Measurements from ENCODE around the gene SLC2A6. TPM values are rescaled to one million over a fixed set of nuclear protein-coding genes. Genes with fewer than 3 reads are reported as not detected.
A peak's percentile ranks its signal among the peaks of the same experiment; 100 is the strongest.

Gene SLC2A6
- total and polyA plus RNA-seq, 10 of the 15 experiments (the other 5 are each of a cell fraction or from before 2014, with no cell fraction given) = 1.1 to 37.9 (median 18.3) TPM

GRCh38 chr9:133421615-133422542 is 57.0 kb downstream of the SLC2A6 start, which contains the start of gene ADAMTS13 (continued):
- TF ChIP-seq ETV6 (conservative IDR thresholded peaks at IDR 0.05 in 1 of 2, IDR thresholded peaks at IDR 0.05 in 1 of 2; ENCODE audit: borderline replicate concordance in 1 of 2, low read depth in 1 of 2) (no peak), KAT2A (conservative IDR thresholded peaks at IDR 0.05; ENCODE audit: control insufficient read depth, low read depth, low read length) (no peak), ASH2L (IDR thresholded peaks at IDR 0.05; ENCODE audit: borderline replicate concordance, low read depth) (no peak), CREM (IDR thresholded peaks at IDR 0.05; ENCODE audit: low read depth) (peak; percentile 73; the same call in 1 of the 2 replicates), RELA (IDR thresholded peaks at IDR 0.05; ENCODE audit: borderline replicate concordance, partially characterized antibody) (peak; percentile 95), MYB (IDR thresholded peaks at IDR 0.05; ENCODE audit: borderline replicate concordance, low read depth, low read length) (0 out of 2 replicates have a peak, but pooled peaks have one; percentile 60), RBBP5 (conservative IDR thresholded peaks at IDR 0.05) (no peak), RAD51 (IDR thresholded peaks at IDR 0.05) (no peak), SKIL (IDR thresholded peaks at IDR 0.05; ENCODE audit: low read depth, poor library complexity, severe bottlenecking) (peak; percentile 46), SIX5 (IDR thresholded peaks at IDR 0.05; ENCODE audit: low read depth, low read length, severe bottlenecking) (no peak), MAX (IDR thresholded peaks at IDR 0.05; ENCODE audit: low read depth, low read length) (no peak; the same call in 1 of the 2 replicates), RUNX3 (IDR thresholded peaks at IDR 0.05; ENCODE audit: low read length) (peak; percentile 82), MYC (IDR thresholded peaks at IDR 0.05; ENCODE audit: insufficient read depth, insufficient read length, insufficient replicate concordance, low read length, severe bottlenecking) (no peak), ZNF687 (IDR thresholded peaks at IDR 0.05) (peak; percentile 78)
- TF ChIP-seq, protein P1, sequence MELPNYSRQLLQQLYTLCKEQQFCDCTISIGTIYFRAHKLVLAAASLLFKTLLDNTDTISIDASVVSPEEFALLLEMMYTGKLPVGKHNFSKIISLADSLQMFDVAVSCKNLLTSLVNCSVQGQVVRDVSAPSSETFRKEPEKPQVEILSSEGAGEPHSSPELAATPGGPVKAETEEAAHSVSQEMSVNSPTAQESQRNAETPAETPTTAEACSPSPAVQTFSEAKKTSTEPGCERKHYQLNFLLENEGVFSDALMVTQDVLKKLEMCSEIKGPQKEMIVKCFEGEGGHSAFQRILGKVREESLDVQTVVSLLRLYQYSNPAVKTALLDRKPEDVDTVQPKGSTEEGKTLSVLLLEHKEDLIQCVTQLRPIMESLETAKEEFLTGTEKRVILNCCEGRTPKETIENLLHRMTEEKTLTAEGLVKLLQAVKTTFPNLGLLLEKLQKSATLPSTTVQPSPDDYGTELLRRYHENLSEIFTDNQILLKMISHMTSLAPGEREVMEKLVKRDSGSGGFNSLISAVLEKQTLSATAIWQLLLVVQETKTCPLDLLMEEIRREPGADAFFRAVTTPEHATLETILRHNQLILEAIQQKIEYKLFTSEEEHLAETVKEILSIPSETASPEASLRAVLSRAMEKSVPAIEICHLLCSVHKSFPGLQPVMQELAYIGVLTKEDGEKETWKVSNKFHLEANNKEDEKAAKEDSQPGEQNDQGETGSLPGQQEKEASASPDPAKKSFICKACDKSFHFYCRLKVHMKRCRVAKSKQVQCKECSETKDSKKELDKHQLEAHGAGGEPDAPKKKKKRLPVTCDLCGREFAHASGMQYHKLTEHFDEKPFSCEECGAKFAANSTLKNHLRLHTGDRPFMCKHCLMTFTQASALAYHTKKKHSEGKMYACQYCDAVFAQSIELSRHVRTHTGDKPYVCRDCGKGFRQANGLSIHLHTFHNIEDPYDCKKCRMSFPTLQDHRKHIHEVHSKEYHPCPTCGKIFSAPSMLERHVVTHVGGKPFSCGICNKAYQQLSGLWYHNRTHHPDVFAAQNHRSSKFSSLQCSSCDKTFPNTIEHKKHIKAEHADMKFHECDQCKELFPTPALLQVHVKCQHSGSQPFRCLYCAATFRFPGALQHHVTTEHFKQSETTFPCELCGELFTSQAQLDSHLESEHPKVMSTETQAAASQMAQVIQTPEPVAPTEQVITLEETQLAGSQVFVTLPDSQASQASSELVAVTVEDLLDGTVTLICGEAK (IDR thresholded peaks at IDR 0.05; ENCODE audit: borderline replicate concordance) = no peak
- TF ChIP-seq, protein P2, sequence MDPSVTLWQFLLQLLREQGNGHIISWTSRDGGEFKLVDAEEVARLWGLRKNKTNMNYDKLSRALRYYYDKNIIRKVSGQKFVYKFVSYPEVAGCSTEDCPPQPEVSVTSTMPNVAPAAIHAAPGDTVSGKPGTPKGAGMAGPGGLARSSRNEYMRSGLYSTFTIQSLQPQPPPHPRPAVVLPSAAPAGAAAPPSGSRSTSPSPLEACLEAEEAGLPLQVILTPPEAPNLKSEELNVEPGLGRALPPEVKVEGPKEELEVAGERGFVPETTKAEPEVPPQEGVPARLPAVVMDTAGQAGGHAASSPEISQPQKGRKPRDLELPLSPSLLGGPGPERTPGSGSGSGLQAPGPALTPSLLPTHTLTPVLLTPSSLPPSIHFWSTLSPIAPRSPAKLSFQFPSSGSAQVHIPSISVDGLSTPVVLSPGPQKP (IDR thresholded peaks at IDR 0.05; ENCODE audit: low read depth, low read length) = no peak
